Measurements from ENCODE around the gene CCDC190. TPM values are rescaled to one million over a fixed set of nuclear protein-coding genes. Genes with fewer than 3 reads are reported as not detected.

Gene CCDC190
- polyA plus RNA-seq, 3 donors = not detected

Other genes starting within 250 kb of the CCDC190 start
- gene DDR2, start 228.7 kb downstream of the CCDC190 start, polyA plus RNA-seq = 100 to 1,000 TPM in 1 of 3 donors, 10 to 100 TPM in 1, 1 to 10 TPM in 1; 1.9 to 101 (median 26.4) TPM
- 10 to 100 TPM in 1 of 3 donors, 1 to 10 TPM in 2; 7.3 to 13.5 (median 7.4) TPM for gene HSD17B7, start 70.5 kb downstream of the CCDC190 start, polyA plus RNA-seq
- gene RGS4, start 208.2 kb upstream of the CCDC190 start, polyA plus RNA-seq = 1 to 10 TPM in 2 of 3 donors, under 1 TPM in 1; 0.93 to 8.4 (median 5.8) TPM

Data from adipose tissue (tissue), 3 donors.